Lower leg skin (tissue), 4 donors: ENCODE measurements around the gene WASF3. TPM values are rescaled to one million over a fixed set of nuclear protein-coding genes. Genes with fewer than 3 reads are reported as not detected.

Experiments
- DNase-seq, 2 donors: peaks; one replicate each; pipeline ENCODE4 v3.0.0-alpha.2; 2019; ENCODE audit warnings: low spot score in 2 of 2
- H3K4me3 ChIP-seq: fragments of 200-600 bp; sonication (generic); 2 replicates; pipeline ENCODE4 v1.5.1; 2017; ENCODE audit warnings: mild to moderate bottlenecking, low read depth; ENCODE audit not compliant: poor library complexity, severe bottlenecking
- CTCF ChIP-seq, 3 donors: fragments of 450-650 bp; IDR thresholded peaks; one replicate each; pipeline ENCODE4 v1.5.1; 2016; ENCODE audit warnings: antibody characterized with exemption in 3 of 3, mild to moderate bottlenecking in 3 of 3, moderate library complexity in 2 of 3
- POLR2A ChIP-seq, 2 donors: fragments of 450-650 bp; IDR thresholded peaks; one replicate each; pipeline ENCODE4 v1.6.1; 2016 to 2017; ENCODE audit warnings: antibody characterized with exemption in 2 of 2, mild to moderate bottlenecking in 1 of 2, moderate library complexity in 1 of 2
- WGBS, 2 donors: methylation state at CpG; one replicate each; pipeline ENCODE4 v1.1.5; 2018; 5-methylcytosine and 5-hydroxymethylcytosine counted together
- intact Hi-C: fragments of 100-400 bp; cut with DNase I; formaldehyde crosslinking; loops from one replicate; pipeline ENCODE4 v1.15.0; 2023; ENCODE audit warnings: low total_unique reads
- total RNA-seq, 4 donors: library from RNA; depleted of rRNA; stranded (reverse); fragments of >200 nt; gene quantifications; one replicate each; pipeline ENCODE4 v1.1.0, GENCODE V29; 2016

WASF3 gene
- total RNA-seq, 4 donors from 2014 or later = 3.4 to 12.8 (median 6.7) TPM

- DNase-seq = no peak
- no peak for TF ChIP-seq CTCF (IDR thresholded peaks at IDR 0.05)
- no peak for TF ChIP-seq POLR2A (IDR thresholded peaks at IDR 0.05)
- WGBS, 2 donors = 89% methylated on average over 5 of the region's 5 CpGs
- intact Hi-C loops = no loop called here
- H3K4me3 ChIP-seq = no peak overlapping the region
Observed at GRCh38 chr13:26660185-26660584, 102.7 kb downstream of the WASF3 start.

GRCh38 chr13:26660766-26661165 is 103.3 kb downstream of the WASF3 start:
- DNase-seq = no peak
- TF ChIP-seq CTCF (IDR thresholded peaks at IDR 0.05) (no peak), POLR2A (IDR thresholded peaks at IDR 0.05) (no peak)
- H3K4me3 ChIP-seq = no peak overlapping the region
- intact Hi-C loops = no loop called here
- 84 to 88% methylated on average over 6 of the region's 6 CpGs for WGBS, 2 donors

- intact Hi-C loops = no loop called here
- 59 to 65% methylated on average over 4 of the region's 4 CpGs for WGBS, 2 donors
- DNase-seq = no peak
- TF ChIP-seq CTCF (IDR thresholded peaks at IDR 0.05) (no peak), POLR2A (IDR thresholded peaks at IDR 0.05) (no peak)
- H3K4me3 ChIP-seq = no peak overlapping the region
Observed at GRCh38 chr13:26663791-26664190, 106.3 kb downstream of the WASF3 start.

- TF ChIP-seq CTCF (IDR thresholded peaks at IDR 0.05) = no peak
- TF ChIP-seq POLR2A (IDR thresholded peaks at IDR 0.05) = no peak
- no peak for DNase-seq
- intact Hi-C loops = no loop called here
- WGBS, 2 donors = 93 to 95% methylated on average over 2 of the region's 2 CpGs
- no peak overlapping the region for H3K4me3 ChIP-seq
Observed at GRCh38 chr13:26664286-26664685, 106.8 kb downstream of the WASF3 start.

GRCh38 chr13:26664876-26665275 is 107.4 kb downstream of the WASF3 start:
- intact Hi-C loops = no loop called here
- no peak for DNase-seq
- no peak overlapping the region for H3K4me3 ChIP-seq
- 78 to 81% methylated on average over 3 of the region's 3 CpGs for WGBS, 2 donors
- TF ChIP-seq CTCF (IDR thresholded peaks at IDR 0.05) = no peak
- TF ChIP-seq POLR2A (IDR thresholded peaks at IDR 0.05) = no peak

- TF ChIP-seq CTCF (IDR thresholded peaks at IDR 0.05) (no peak), POLR2A (IDR thresholded peaks at IDR 0.05) (no peak)
- no peak overlapping the region for H3K4me3 ChIP-seq
- intact Hi-C loops = no loop called here
- WGBS, 2 donors = 75 to 80% methylated on average over 5 of the region's 5 CpGs
- DNase-seq = no peak
Observed at GRCh38 chr13:26668357-26669146, 111.1 kb downstream of the WASF3 start.
